Activated CD8-positive, alpha-beta memory T cell treated with anti-CD3 and anti-CD28 coated beads for 36 hours (primary cell): ENCODE results near the gene ELP4. TPM values are rescaled to one million over a fixed set of nuclear protein-coding genes. Genes with fewer than 3 reads are reported as not detected.

Experiments used
- CTCF ChIA-PET: fragments of 350-600 bp; sonication (Branson Sonifier 250); formaldehyde crosslinking; loops from one replicate; lab custom pipeline; 2021; ENCODE audit warnings: antibody characterized with exemption; lab: Charles Lee
- POLR2A ChIA-PET: fragments of 350-600 bp; sonication (Branson Sonifier 250); formaldehyde crosslinking; loops from one replicate; lab custom pipeline; 2021; ENCODE audit warnings: antibody characterized with exemption; lab: Charles Lee
- total RNA-seq, 2 experiments: library from RNA; stranded (reverse); gene quantifications; one replicate each; pipeline ENCODE4 v1.2.3, GENCODE V29; 2021

The ELP4 gene
- total RNA-seq, 2 experiments from 2014 or later: 21.4 to 24.8 TPM

GRCh38 chr11:31761636-31762035, 252.1 kb downstream of the ELP4 start:
- ChIA-PET CTCF (no interaction called here), POLR2A (no interaction called here)

DNA sequence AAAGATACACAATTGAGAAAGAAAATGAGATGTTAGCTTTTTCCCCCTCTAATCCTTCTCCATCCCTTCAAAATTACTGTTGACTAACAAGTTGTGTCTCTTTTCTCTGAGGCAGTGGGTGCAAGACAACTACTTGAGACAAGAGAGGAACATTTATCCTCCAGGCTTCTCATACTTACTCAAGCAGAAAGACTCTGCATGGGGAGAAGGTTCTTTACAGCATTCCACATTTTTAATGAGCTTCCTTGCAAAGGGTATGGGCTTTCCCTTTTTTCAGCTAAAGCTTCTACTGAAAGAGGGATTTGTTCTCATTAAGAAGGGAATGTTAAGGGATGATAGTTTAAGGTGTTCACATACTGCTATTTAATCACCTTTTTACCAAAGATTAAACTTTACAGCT, 253.7 kb downstream of the ELP4 start:
- ChIA-PET POLR2A (no interaction called here), CTCF (no interaction called here)

GRCh38 chr11:31764261-31764660, 254.7 kb downstream of the ELP4 start:
- ChIA-PET POLR2A (no interaction called here), CTCF (no interaction called here)

GRCh38 chr11:31764766-31765165, 255.2 kb downstream of the ELP4 start:
- ChIA-PET POLR2A (no interaction called here), CTCF (no interaction called here)

DNA sequence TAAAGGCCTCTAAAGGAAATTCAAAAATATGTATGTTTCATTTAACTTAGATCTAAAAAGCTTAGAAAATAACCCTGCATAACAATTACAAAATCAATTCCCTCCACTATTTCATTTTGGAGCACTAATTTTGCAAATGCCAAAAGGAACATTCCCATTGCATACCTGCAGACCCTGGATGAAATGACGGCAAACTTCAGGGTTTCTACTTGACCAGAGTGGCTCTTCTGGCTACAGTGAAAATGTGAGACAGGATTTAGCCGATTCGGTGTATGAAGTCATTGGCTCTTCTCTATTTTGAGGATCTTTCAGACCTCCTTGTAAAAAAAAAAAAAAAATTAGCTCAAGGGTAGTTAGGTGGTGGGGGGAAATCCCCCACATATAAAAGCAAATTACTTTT, 257.5 kb downstream of the ELP4 start:
- ChIA-PET POLR2A (no interaction called here), CTCF (no interaction called here)

- CTCF ChIA-PET: no interaction called here
- POLR2A ChIA-PET: no interaction called here
Measured at GRCh38 chr11:31767685-31768084, 258.1 kb downstream of the ELP4 start.

GRCh38 chr11:31768749-31769640, 259.4 kb downstream of the ELP4 start:
- ChIA-PET CTCF (no interaction called here), POLR2A (no interaction called here)

DNA sequence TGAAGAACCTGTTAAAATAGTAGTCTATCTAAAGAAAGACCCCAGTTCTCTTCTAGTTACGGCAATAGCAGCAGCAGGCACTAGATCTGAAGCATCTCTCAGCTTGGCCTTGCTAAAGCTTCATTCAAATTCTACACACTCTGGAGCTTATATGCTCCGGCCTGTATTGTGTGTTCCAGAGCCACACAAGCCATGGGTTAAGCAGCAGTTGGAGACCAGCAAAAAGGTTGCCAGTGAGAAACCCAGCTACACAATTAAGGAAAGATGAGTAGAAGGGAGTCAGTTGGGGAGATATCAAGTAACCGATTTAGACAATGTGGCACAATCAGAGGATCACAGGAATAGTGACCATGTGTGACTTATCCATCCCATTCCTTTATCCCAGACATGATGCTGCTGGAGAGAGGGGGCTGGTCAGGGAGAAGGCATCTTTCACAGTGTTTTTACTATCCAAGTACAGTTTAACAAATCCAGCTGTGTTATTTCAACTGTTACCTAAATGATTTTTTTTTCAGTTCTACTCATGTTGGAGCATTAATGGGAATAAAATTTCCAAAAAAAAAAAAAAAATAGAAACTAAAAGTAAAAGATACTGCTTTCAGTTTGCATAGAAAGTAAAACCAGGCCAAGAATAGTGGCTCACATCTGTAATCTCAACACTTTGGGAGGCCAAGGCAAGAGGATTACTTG, 260.6 kb downstream of the ELP4 start:
- CTCF ChIA-PET: interaction anchor here (0.7 kb wide), 1 partner anchor 506 kb away, joined by 3 read pairs; no protein-coding TSS in a partner anchor
- POLR2A ChIA-PET: no interaction called here

DNA sequence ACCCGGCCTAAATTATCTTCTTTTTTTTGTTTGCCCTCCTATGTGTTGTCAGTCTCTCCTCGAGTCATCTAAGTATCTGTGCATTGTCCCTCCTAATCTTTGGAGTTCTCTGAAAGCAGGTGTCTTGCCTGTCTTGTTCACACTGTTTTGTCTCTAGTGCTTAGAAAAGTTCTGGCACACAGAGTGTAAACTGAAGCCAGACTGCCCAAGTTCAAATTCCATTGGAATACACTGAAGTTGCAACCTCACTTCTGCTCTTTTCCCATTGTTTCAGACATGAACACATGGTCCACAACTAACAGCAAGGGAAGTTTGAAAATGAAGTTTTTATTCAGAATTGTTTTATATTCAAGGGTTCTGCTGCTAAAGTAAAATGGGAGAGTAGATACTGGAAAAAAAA, 262.8 kb downstream of the ELP4 start:
- ChIA-PET POLR2A (interaction anchor here (0.6 kb wide), 1 partner anchor 13 kb away, joined by 4 read pairs; no protein-coding TSS in a partner anchor), CTCF (no interaction called here)

GRCh38 chr11:31779374-31779791, 269.8 kb downstream of the ELP4 start:
- ChIA-PET POLR2A (no interaction called here), CTCF (no interaction called here)

DNA sequence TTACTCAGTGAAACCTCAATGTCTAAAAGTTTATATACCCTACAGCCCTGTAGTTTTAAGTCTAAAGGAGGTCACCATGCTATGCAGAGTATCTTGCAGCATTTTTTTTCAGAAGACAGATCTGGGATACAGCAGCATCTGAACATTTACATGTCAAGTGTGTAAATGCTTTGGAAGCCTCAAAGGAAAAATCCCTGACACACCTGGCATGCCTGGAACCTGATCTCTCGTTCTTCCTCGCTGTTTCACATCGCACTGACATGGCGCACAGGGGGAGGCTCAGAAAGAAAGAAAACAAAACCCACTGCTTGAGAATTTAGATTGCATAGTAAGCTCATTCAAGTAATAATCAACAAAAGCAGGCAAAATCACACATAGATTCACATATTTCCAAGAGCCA, 270.5 kb downstream of the ELP4 start:
- CTCF ChIA-PET: no interaction called here

GRCh38 chr11:31780480-31780971, 271.0 kb downstream of the ELP4 start:
- ChIA-PET CTCF (no interaction called here), POLR2A (no interaction called here)

More for the DNA sequence above, 270.5 kb downstream of the ELP4 start:
- POLR2A ChIA-PET: no interaction called here

GRCh38 chr11:31782257-31782656, 272.7 kb downstream of the ELP4 start:
- ChIA-PET POLR2A (no interaction called here), CTCF (no interaction called here)

GRCh38 chr11:31783252-31783651, 273.7 kb downstream of the ELP4 start:
- CTCF ChIA-PET: no interaction called here
- POLR2A ChIA-PET: no interaction called here

DNA sequence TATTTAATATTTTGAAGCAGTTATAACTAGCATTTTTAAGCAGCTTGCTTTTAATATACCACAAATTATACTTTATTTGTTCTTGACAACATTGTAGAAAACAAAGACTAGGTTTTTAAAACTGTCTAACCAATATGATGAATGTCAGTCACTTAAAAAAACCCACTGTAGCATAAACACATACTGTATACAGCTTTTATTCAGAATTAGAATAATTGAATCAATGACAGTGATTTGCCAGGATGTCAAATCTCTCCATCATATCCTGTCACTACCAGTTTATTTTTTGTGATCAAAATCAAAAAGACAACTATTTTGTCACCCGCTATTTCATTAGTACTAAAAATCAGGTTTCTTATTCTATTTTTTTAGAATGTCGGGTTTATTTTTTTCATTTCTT, 275.0 kb downstream of the ELP4 start:
- CTCF ChIA-PET: interaction anchor here (1.0 kb wide), 1 partner anchor 26 kb away, joined by 3 read pairs; no protein-coding TSS in a partner anchor

DNA sequence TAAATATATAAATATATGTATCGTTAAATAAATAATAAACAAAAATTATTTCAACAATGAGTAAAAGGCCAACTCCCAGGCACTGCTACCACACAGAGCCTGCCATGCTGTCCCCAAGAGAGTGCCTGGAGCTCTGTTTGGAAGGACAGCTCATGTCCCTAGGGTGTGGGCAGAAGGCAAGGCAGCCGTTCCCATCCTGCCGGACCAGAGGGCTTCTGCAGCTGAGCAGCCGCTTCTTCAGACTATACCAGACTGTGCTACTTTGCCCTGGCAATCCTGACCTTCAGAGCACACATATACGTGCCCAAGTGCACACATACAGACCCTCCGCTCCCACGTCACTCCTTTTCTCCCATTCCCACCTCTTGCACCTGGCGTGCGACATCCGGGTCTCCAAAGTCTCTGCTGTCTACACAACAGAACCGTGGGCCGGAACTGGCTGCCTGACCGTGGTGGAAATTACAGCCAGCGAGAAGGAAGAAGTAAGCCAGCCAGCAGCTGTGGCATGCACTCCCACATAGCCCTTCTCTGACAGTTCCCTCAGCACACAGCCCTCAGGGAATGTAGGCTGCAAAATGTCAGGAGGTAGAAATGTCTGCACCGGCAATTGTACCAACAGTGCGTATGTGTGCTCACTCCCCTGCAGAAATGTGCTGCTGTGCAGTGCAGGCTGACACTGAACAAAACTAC, 277.6 kb downstream of the ELP4 start:
- ChIA-PET POLR2A (no interaction called here), CTCF (no interaction called here)

More for the DNA sequence above, 275.0 kb downstream of the ELP4 start:
- POLR2A ChIA-PET: no interaction called here

GRCh38 chr11:31788085-31788484, 278.5 kb downstream of the ELP4 start:
- POLR2A ChIA-PET: no interaction called here
- CTCF ChIA-PET: no interaction called here

DNA sequence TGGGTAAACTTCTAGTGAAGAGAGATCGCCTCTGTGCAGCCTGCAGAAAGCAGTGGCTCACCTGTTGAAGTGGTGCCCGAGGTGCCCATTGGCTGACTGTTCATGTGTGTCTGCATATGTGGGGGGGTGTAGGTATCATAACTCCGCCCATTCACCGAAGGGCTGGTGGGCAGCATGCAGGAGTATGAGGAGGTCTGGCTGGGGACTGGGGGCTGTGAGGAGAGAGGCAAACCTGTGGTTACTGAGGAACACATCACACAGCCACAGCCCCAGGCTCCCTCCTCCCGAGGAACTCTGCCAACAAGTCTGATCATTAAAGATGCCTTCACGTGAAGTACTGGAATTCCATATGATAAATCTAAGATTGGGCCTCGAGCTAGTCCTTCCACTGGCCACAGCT, 281.1 kb downstream of the ELP4 start:
- CTCF ChIA-PET: interaction anchor here (0.7 kb wide), 1 partner anchor 48 kb away, joined by 3 read pairs; no protein-coding TSS in a partner anchor
- POLR2A ChIA-PET: no interaction called here

- ChIA-PET POLR2A (no interaction called here), CTCF (no interaction called here)
Measured at GRCh38 chr11:31792036-31792435, 282.5 kb downstream of the ELP4 start.

- POLR2A ChIA-PET: no interaction called here
- CTCF ChIA-PET: no interaction called here
Measured at GRCh38 chr11:31792456-31792855, 282.9 kb downstream of the ELP4 start.
